Caco-2 (cell line): ENCODE measurements around the gene UBE2I. TPM values are rescaled to one million over a fixed set of nuclear protein-coding genes. Genes with fewer than 3 reads are reported as not detected.

Experiments
- BruUV-seq: library from RNA; stranded (reverse); fragments of 400-500 nt; replicated peaks from 2 replicates; lab custom pipeline; 2021; lab: Mats Ljungman, UMichigan
- CTCF ChIA-PET: fragments of 300-600 bp; sonication (Branson Sonifier 250); formaldehyde crosslinking; loops from one replicate; lab custom pipeline; 2022; ENCODE audit warnings: antibody characterized with exemption; lab: Charles Lee
- POLR2A ChIA-PET: fragments of 300-600 bp; sonication (Branson Sonifier 250); formaldehyde crosslinking; loops from one replicate; lab custom pipeline; 2022; ENCODE audit warnings: antibody characterized with exemption; lab: Charles Lee
- DNase-seq, 2 experiments: peaks; one replicate each; pipeline versions ENCODE4 v3.0.0 to v3.0.0-alpha.2; 2020 to 2022
- H3K27me3 ChIP-seq: replicated peaks from 2 replicates; pipeline ENCODE4 v1.6.0; 2011; ENCODE audit warnings: low read length; ENCODE audit not compliant: control insufficient read depth, insufficient read depth
- H3K36me3 ChIP-seq: 2 replicates; pipeline ENCODE4 v1.5.1; 2011; ENCODE audit warnings: low read length; ENCODE audit not compliant: control insufficient read depth, insufficient read depth
- H3K4me1 ChIP-seq: fragments of 250-450 bp; sonication (Bioruptor Pico); 2 replicates; pipeline ENCODE4 v1.5.1; 2020; ENCODE audit warnings: mild to moderate bottlenecking
- H3K4me3 ChIP-seq: 2 replicates; pipeline ENCODE4 v1.5.1; 2011; ENCODE audit warnings: low read depth, mild to moderate bottlenecking, control low read depth, low read length
- H3K9me3 ChIP-seq: fragments of 250-450 bp; sonication (Bioruptor Pico); 2 replicates; pipeline ENCODE4 v1.5.1; 2020; ENCODE audit warnings: mild to moderate bottlenecking, moderate library complexity
- H3K27ac Mint-ChIP-seq: one replicate; pipeline ENCODE4 v1.8.0; 2022; ENCODE audit warnings: mixed read lengths; ENCODE audit not compliant: unreplicated experiment
- H3K27me3 Mint-ChIP-seq: one replicate; pipeline ENCODE4 v1.8.0; 2022; ENCODE audit warnings: mixed read lengths; ENCODE audit not compliant: insufficient read depth, unreplicated experiment
- H3K36me3 Mint-ChIP-seq: one replicate; pipeline ENCODE4 v1.8.0; 2022; ENCODE audit warnings: mild to moderate bottlenecking, mixed read lengths; ENCODE audit not compliant: insufficient read depth, unreplicated experiment
- H3K4me1 Mint-ChIP-seq: one replicate; pipeline ENCODE4 v1.8.0; 2022; ENCODE audit warnings: low read depth, mixed read lengths; ENCODE audit not compliant: unreplicated experiment
- H3K4me3 Mint-ChIP-seq: one replicate; pipeline ENCODE4 v1.8.0; 2022; ENCODE audit warnings: mild to moderate bottlenecking, moderate library complexity, mixed read lengths; ENCODE audit not compliant: unreplicated experiment
- H3K9me3 Mint-ChIP-seq: one replicate; pipeline ENCODE4 v1.8.0; 2022; ENCODE audit warnings: mixed read lengths; ENCODE audit not compliant: unreplicated experiment
- intact Hi-C: fragments of 100-400 bp; cut with micrococcal nuclease; formaldehyde crosslinking; loops from one replicate; pipeline ENCODE4 v1.10.0; 2022; ENCODE audit not compliant: unreplicated experiment
- total RNA-seq: library from RNA; stranded (reverse); gene quantifications from 2 replicates; pipeline ENCODE4 v1.2.3, GENCODE V29; 2022
- TF ChIP-seq, protein P1 (sequence below), 2 experiments: fragments of 200-600 bp in 1 of 2; IDR thresholded peaks; 1 replicate in 1 of 2; 2 replicates in 1 of 2; pipeline versions ENCODE4 v1.5.1 to v1.8.0; 2011 to 2022; ENCODE audit warnings: antibody characterized with exemption in 1 of 2, control low read depth in 1 of 2, inconsistent platforms in 1 of 2, low read depth in 1 of 2, low read length in 1 of 2, mild to moderate bottlenecking in 1 of 2, moderate library complexity in 1 of 2; ENCODE audit not compliant: insufficient read depth in 1 of 2, severe bottlenecking in 1 of 2, unreplicated experiment in 1 of 2

UBE2I gene
- total RNA-seq, 1 experiment from 2014 or later: 178 TPM

- H3K36me3 Mint-ChIP-seq: peaks cover 8% of the 10 kb centered on the region
- H3K4me1 Mint-ChIP-seq: peaks cover 8% of the 10 kb centered on the region
- Histone ChIP-seq H3K27me3 (no peaks in the 10 kb centered on the region), H3K4me1 (0 out of 2 replicates have a peak, but pooled peaks cover 6% of the 10 kb centered on the region), H3K9me3 (no peaks in the 10 kb centered on the region), H3K4me3 (no peak overlapping the region), H3K36me3 (no peaks in the 10 kb centered on the region; the same call in none of the 2 replicates)
- no peaks in the 10 kb centered on the region for H3K9me3 Mint-ChIP-seq
- TF ChIP-seq, protein P1, sequence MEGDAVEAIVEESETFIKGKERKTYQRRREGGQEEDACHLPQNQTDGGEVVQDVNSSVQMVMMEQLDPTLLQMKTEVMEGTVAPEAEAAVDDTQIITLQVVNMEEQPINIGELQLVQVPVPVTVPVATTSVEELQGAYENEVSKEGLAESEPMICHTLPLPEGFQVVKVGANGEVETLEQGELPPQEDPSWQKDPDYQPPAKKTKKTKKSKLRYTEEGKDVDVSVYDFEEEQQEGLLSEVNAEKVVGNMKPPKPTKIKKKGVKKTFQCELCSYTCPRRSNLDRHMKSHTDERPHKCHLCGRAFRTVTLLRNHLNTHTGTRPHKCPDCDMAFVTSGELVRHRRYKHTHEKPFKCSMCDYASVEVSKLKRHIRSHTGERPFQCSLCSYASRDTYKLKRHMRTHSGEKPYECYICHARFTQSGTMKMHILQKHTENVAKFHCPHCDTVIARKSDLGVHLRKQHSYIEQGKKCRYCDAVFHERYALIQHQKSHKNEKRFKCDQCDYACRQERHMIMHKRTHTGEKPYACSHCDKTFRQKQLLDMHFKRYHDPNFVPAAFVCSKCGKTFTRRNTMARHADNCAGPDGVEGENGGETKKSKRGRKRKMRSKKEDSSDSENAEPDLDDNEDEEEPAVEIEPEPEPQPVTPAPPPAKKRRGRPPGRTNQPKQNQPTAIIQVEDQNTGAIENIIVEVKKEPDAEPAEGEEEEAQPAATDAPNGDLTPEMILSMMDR (IDR thresholded peaks at IDR 0.05; ENCODE audit: insufficient read depth in 1 of 2, low read depth in 1 of 2, low read length in 1 of 2, severe bottlenecking in 1 of 2, unreplicated experiment in 1 of 2): no peak
- no peak overlapping the region for H3K27ac Mint-ChIP-seq
- H3K4me3 Mint-ChIP-seq: no peak overlapping the region
- intact Hi-C loops: no loop called here
- ChIA-PET POLR2A (no interaction called here), CTCF (interaction anchor here (0.6 kb wide), 1 partner anchor 294 kb away, joined by 6 read pairs; no protein-coding TSS in a partner anchor)
- DNase-seq: no peak
- H3K27me3 Mint-ChIP-seq: no peaks in the 10 kb centered on the region
- no TSS peak for BruUV-seq
These were observed 36.4 kb downstream of the UBE2I start for GRCh38 chr16:1345651-1346421.

DNA sequence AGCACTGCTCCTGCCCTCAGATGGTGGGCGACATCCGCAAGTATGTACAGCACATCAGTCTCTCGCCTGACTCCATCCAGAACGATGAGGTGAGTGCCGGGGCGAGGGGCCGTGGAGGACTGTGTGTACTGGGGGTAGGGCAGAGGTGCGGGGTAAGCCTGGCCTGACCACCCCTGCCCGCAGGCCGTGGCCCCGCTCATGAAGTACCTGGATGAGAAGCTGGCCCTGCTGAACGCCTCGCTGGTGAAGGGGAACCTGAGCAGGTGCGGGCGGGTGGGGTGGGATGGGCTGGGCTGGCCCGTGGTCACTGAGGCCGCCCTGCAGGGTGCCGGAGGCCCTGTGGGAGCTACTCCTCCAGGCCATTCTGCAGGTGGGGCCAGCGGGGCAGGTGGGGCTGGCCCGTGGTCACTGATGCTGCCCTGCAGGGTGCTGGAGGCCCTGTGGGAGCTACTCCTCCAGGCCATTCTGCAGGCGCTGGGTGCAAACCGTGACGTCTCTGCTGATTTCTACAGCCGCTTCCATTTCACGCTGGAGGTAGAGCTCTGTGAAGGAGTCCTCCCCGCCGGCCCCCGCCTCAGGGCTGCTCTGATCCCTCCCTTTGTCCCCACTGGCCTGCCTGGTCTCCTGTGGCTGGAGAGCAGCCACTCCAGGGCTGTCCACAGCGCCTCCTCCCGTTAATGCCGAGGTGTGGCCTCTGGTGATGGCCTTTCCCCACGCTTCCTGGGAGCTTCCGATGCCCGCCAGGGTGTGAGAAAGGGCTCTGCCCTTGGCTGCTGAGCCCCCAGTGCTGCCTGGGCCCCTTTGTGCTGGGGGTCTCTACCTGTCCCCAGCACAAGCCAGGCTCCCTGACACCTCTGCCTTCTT, 37.2 kb downstream of the UBE2I start:
- no peak for DNase-seq
- Histone ChIP-seq H3K4me1 (0 out of 2 replicates have a peak, but pooled peaks cover 6% of the 10 kb centered on the region), H3K4me3 (no peak overlapping the region), H3K27me3 (no peaks in the 10 kb centered on the region), H3K36me3 (no peaks in the 10 kb centered on the region; the same call in none of the 2 replicates), H3K9me3 (no peaks in the 10 kb centered on the region)
- ChIA-PET POLR2A (interaction anchor here (0.6 kb wide), 1 partner anchor 225 kb away, joined by 4 read pairs; no protein-coding TSS in a partner anchor), CTCF (interaction anchor here (0.6 to 0.7 kb wide), 2 partner anchors 8 to 293 kb away, joined by 3 to 6 read pairs; no protein-coding TSS in a partner anchor)
- H3K36me3 Mint-ChIP-seq: peaks cover 8% of the 10 kb centered on the region
- peaks cover 8% of the 10 kb centered on the region for H3K4me1 Mint-ChIP-seq
- H3K27me3 Mint-ChIP-seq: no peaks in the 10 kb centered on the region
- intact Hi-C loops: no loop called here
- H3K9me3 Mint-ChIP-seq: no peaks in the 10 kb centered on the region
- no peak overlapping the region for H3K4me3 Mint-ChIP-seq
- no TSS peak for BruUV-seq
- TF ChIP-seq, protein P1 (IDR thresholded peaks at IDR 0.05; ENCODE audit: insufficient read depth in 1 of 2, low read depth in 1 of 2, low read length in 1 of 2, severe bottlenecking in 1 of 2, unreplicated experiment in 1 of 2): no peak
- no peak overlapping the region for H3K27ac Mint-ChIP-seq
